ENCODE measurements around the gene RNF111.

GRCh38 chr15:59104912-59105732 lies 117.7 kb downstream of the RNF111 start, which contains the start of gene CCNB2:
- peak; percentile 93 for TF ChIP-seq POLR2AphosphoS5 (IDR thresholded peaks at IDR 0.05; ENCODE audit: low read depth, low read length)
- peak; percentile 89 for TF ChIP-seq POLR2A (IDR thresholded peaks at IDR 0.05; ENCODE audit: low read depth, low read length)
